Neutrophil (primary cell): ENCODE data around the gene SLC34A3.

Source experiments
- H3K27ac ChIP-seq: fragments of 200-600 bp; sonication (generic); 2 replicates; pipeline ENCODE4 v1.5.1; 2016; ENCODE audit warnings: mild to moderate bottlenecking, moderate library complexity
- H3K27me3 ChIP-seq: fragments of 200-600 bp; sonication (generic); 2 replicates; pipeline ENCODE4 v1.6.0; 2016; ENCODE audit warnings: mild to moderate bottlenecking
- H3K36me3 ChIP-seq: fragments of 200-600 bp; sonication (generic); 2 replicates; pipeline ENCODE4 v1.5.1; 2017
- H3K4me1 ChIP-seq, 2 experiments: fragments of 200-600 bp in 1 of 2; sonication (generic) in 1 of 2; 1 replicate in 1 of 2; 2 replicates in 1 of 2; pipeline versions ENCODE4 v1.5.1 to v1.6.1; 2013 to 2016; ENCODE audit warnings: low read depth in 1 of 2, low read length in 1 of 2, mild to moderate bottlenecking in 1 of 2, moderate library complexity in 1 of 2; ENCODE audit not compliant: control insufficient read depth in 1 of 2, insufficient read depth in 1 of 2
- H3K4me3 ChIP-seq, 2 experiments: fragments of 200-600 bp in 1 of 2; sonication (generic) in 1 of 2; 1 replicate in 1 of 2; 2 replicates in 1 of 2; pipeline ENCODE4 v1.5.1; 2013 to 2016; ENCODE audit warnings: low read depth in 1 of 2, low read length in 1 of 2, mild to moderate bottlenecking in 1 of 2, moderate library complexity in 1 of 2
- H3K9me3 ChIP-seq: fragments of 200-600 bp; sonication (generic); 2 replicates; pipeline ENCODE4 v1.5.1; 2016
- CTCF ChIP-seq: fragments of 200-600 bp; sonication (generic); IDR thresholded peaks from 2 replicates; pipeline ENCODE4 v1.5.1; 2016; ENCODE audit warnings: antibody characterized with exemption

Gene SLC34A3

GRCh38 chr9:137220317-137221094 lies 10.2 kb upstream of the SLC34A3 start:
- TF ChIP-seq CTCF, result no peak
- Histone ChIP-seq H3K27ac (no peak overlapping the region), H3K36me3 (peaks cover 30% of the 10 kb centered on the region), H3K27me3 (peaks cover 46% of the 10 kb centered on the region), H3K9me3 (no peaks in the 10 kb centered on the region), H3K4me3 (no peak overlapping the region), H3K4me1 (peaks cover 15 to 30% of the 10 kb centered on the region in 2 experiments)

- H3K36me3 ChIP-seq, result peaks cover 24% of the 10 kb centered on the region
- peaks cover 52% of the 10 kb centered on the region for H3K27me3 ChIP-seq
- H3K27ac ChIP-seq, result no peak overlapping the region
- TF ChIP-seq CTCF, result no peak
- no peaks in the 10 kb centered on the region for H3K9me3 ChIP-seq
- peaks cover 15 to 30% of the 10 kb centered on the region in 2 experiments for H3K4me1 ChIP-seq
- H3K4me3 ChIP-seq, result no peak overlapping the region
Observed at GRCh38 chr9:137221095-137221505, 9.6 kb upstream of the SLC34A3 start.

- Histone ChIP-seq H3K27me3 (peaks cover 58% of the 10 kb centered on the region), H3K4me3 (no peak overlapping the region), H3K36me3 (peaks cover 19% of the 10 kb centered on the region), H3K9me3 (no peaks in the 10 kb centered on the region), H3K4me1 (peaks cover 15 to 30% of the 10 kb centered on the region in 2 experiments), H3K27ac (no peak overlapping the region)
- no peak for TF ChIP-seq CTCF
Observed at GRCh38 chr9:137221506-137222111, 9.1 kb upstream of the SLC34A3 start.

- peaks cover 66% of the 10 kb centered on the region for H3K27me3 ChIP-seq
- no peak for TF ChIP-seq CTCF
- H3K27ac ChIP-seq, result peak within 1 kb of the TSS; percentile 87
- H3K4me3 ChIP-seq, result peak within 1 kb of the TSS; percentile 84 to 94
- no peaks in the 10 kb centered on the region for H3K9me3 ChIP-seq
- peaks cover 15 to 30% of the 10 kb centered on the region in 2 experiments for H3K4me1 ChIP-seq
- peaks cover 11% of the 10 kb centered on the region for H3K36me3 ChIP-seq
Observed at GRCh38 chr9:137222190-137223077, 8.3 kb upstream of the SLC34A3 start, which contains the start of gene RNF208. Gene RNF208 (minus strand): TSS chr9:137222240. CDS start chr9:137221212, 1,028 bp downstream.
